ENCODE measurements around the gene FIGLA.
"Not testable (repeated sequence)": the region's sequence is repeated elsewhere in the genome, so short reads cannot be mapped to it uniquely, and the experiment has no call there.

Gene FIGLA

GRCh38 chr2:70743068-70743467 is 47.4 kb downstream of the FIGLA start:
- DNase-seq = no peak

- DNase-seq = not testable (repeated sequence)
These were observed 51.0 kb downstream of the FIGLA start for GRCh38 chr2:70739492-70739891.

DNA sequence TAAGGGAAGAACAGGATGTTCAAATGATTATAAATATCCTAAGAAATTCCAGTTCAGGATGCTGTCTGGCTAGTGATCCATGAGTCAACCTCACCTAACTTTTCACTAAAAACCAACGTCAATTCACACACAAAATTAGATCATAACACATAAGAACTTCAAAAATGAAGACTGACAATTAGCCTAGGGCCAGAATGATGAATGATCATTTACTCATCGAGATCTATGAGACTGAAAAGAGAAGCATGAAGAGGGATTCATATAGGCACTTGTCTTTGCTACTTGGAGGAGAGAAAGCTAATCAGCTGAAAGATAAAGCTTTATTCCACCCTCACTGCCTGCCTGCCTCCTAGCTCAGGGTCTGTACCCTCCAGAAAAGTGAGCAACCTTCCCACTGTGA is 52.3 kb downstream of the FIGLA start:
- DNase-seq = no peak

DNA sequence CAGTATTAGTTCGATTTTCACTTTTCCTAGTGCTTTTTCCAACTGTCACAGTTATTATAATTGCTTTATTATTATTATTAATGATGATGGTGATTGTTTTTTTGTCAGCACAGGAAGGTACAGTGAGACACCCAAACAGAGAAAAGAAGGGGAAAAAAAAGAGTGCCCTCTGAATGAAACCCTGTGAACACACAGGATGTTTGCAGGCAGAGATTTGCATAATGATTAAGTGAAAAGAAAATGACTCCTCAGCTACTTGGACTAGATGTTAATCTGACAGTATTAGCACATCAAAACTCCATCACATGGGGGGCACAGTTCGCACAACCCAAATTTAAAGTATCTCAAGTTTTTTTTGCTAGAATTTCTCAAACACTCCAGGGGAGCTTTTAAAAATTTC is 55.4 kb downstream of the FIGLA start:
- no peak for DNase-seq

GRCh38 chr2:70733646-70734180 is 56.7 kb downstream of the FIGLA start:
- DNase-seq = no peak

DNA sequence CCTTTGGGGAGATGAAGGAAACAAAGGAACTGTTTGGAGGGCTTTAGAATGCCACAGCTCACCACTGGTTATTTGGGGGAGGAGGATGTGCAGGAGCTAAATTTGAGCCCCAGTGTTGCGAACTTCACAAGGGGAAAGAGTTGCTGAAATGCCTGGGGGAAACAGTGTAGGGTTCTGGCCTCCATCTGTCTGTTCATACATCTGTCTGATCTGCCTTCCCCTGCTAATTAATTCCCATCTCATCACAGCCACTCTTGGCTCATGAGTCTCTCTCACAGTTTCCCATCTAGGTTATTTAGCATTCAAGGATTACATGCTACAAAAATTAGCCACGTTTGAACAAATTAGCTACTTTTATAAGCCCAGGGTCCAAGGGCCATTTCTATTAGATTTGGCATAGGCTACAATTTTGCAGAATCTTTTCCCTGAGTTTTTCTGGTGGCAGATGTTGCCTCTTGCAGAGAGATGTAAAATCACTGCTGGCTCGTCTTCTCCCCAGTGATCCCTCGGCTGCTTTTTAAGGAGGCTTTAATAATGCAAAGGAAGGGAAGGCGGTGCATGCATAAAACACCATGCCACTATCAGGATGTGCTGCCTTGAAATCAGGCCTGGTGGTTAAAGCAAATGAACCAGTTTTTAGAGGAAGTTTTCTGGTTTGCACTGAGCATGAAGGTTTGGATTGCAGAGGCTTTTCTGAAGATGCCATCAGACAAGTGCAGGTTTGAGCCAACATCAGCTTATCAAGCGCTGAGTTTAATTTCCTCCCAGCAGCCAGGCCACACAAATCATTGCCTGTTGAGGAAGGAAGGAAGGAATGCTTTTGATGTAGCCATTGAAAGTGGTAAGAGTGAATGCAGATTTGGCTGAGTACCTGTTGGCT is 57.4 kb downstream of the FIGLA start:
- DNase-seq = no peak

DNA sequence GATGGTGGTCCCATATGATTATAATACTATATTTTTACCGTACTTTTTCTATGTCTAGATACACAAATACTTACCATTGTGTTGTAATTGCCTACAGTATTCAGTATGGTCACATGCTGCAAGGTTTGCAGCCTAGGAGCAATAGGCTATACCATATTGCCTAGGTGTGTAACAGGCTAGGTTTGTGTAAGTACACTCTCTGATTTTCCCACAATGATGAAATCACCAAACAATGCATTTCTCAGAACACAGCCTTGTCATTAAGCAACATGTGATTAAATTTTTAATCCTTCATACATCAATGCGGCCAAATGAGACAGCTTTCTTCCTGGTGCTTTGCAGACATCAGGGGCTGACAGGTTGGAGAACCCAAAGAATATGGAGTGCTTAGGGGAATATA is 59.7 kb downstream of the FIGLA start:
- no peak for DNase-seq

- no peak for DNase-seq
These were observed 60.8 kb downstream of the FIGLA start for GRCh38 chr2:70729647-70730046.

- no peak for DNase-seq
These were observed 62.3 kb downstream of the FIGLA start for GRCh38 chr2:70728128-70728527.

Measured in CD4-positive, alpha-beta T cell treated with Interleukin-17A for 1 hour (primary cell).